ENCODE data around the gene PTPRM.

PTPRM gene

DNA sequence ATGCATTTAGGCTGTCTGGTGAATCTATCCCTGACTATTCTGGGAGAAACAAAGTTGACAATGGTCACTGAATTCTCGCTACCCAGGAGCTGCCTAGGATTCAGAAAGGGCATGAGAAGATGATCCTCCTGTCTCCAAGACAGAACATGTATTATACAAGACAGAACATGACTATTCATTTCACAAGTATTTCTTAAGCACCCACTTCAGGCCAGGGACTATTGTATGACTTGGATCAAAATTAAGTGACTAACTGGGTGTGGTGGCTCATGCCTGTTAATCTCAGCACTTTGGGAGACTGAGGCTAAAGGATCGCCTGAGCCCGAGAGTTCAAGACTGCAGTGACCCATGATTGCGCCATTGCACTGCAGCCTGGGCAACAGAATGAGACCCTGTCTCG is 806.4 kb downstream of the PTPRM start:
- no peak for DNase-seq (ENCODE audit: low read depth in 2 of 3, low spot score in 1 of 3)

DNA sequence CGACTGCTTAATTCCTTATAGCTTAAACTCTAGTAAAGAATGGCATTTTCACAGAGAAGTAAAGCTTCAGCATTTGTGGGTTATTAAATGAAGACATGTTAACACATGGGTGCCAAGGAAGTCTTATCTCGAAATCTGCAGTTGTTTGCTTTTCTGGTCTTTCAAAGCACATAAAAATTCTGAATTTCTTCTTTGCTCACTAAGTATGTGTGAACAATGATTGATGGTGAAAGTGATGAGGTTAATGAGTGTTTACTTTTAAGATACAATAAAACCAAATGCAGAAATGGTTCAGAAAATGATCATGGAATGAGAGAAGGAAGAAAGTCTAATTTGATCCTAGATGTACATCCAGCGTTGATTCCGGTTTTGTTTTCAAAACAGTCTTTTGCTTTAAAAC is 807.6 kb downstream of the PTPRM start:
- no peak for DNase-seq (ENCODE audit: low read depth in 2 of 3, low spot score in 1 of 3)

DNA sequence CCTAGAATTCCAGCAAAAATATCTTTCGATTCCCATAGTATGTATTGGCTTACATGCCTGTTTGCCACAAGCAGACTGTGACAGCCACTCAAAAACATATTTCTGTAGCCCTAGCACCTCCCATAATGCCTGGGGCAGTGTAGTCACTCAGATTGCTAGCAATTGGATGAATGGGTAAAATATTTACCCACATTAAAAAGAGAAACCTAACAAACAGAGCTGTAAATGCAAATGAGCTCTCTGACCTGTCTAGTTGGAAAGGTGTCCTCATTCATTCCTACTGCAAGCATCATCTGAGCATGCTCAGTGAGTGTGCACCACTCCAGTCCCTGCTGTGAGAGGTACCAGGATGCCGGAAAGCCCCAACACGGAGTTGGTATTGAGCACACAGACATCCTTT is 808.1 kb downstream of the PTPRM start:
- DNase-seq (ENCODE audit: low read depth in 2 of 3, low spot score in 1 of 3), result no peak

DNA sequence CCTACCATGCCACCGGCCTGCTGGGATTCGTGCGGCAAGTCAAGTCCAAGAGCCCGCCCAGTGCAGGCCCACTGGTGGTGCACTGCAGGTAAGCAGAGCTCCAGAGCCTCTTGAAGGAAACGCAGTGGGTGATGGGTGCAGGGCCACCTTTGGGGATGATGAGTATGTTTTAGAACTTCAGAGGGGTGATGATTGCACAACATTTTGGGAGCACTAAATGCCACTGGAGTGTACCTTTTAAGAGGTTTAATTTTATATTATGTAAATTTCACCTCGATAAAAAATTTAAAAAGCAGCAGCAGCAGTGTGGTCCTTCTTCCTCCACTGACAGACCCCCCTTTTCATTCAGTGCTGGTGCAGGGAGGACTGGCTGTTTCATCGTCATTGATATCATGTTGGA is 809.0 kb downstream of the PTPRM start:
- DNase-seq (ENCODE audit: low read depth in 2 of 3, low spot score in 1 of 3), result no peak

DNA sequence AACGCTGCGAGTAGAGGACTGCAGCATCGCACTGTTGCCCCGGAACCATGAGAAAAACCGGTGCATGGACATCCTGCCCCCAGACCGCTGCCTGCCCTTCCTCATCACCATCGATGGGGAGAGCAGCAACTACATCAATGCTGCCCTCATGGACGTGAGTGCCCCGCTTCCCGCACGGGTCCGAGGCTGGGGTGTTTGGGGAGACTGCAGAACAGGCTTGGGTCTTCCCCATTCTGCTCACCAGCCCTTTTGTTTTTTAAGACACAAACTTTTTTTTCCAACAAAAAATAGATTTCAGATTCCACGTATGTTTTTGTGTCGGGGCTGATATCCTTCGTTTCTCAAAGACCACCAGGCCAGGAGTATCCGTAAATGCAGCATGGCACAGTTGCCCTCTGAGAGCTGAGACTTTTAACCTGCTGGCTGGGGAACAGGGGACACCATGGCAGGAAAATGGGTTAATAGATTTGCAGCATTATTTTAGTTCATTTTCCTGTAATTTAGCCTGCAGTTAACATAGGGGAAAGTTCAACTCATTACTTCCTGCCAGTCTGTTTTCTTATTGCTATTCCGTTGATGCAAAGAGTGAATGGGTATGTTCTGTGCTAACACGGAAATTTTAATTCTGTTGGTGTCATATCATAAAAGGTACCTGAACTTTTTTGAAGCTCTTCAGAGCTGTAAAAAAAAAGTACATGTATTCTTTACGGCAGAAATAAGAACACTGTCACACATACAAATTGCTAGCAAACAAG is 812.2 kb downstream of the PTPRM start:
- DNase-seq (ENCODE audit: low read depth in 2 of 3, low spot score in 1 of 3), result no peak

DNA sequence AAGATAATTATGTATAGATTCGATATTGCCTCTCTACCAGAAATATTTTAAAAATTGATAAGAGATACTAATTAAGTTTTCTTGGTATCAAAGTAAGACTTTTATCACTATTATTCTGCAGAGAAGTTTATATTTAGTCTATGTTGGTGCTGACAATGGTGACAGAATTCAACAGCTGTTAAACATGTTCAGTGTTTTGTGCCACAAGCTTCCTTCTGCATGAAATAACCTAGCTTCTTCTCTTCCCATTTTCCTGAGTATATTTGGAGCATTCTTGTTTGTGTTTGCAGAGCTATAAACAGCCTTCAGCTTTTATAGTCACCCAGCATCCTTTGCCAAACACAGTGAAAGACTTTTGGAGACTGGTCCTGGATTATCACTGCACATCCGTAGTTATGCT is 812.9 kb downstream of the PTPRM start:
- DNase-seq (ENCODE audit: low read depth in 2 of 3, low spot score in 1 of 3), result no peak

DNA sequence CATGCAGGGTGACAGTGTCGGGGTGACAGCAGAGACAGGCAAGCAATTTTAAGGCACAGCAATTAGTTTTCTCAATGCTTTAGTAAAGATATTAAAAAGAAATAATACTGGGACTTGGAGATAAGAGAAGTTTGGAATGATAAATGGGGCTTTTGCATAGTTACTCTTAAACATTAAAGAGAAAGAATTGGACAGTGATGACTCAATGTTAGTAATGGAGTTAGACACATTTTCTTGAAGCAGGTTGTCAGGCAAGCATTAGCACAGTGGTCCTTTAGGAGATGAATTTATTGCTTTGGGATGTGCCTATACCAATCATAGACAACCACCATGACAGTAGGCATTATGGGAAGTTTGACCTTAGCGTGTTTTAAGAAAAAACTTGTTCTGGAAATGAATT is 813.8 kb downstream of the PTPRM start:
- DNase-seq (ENCODE audit: low read depth in 2 of 3, low spot score in 1 of 3), result no peak

DNA sequence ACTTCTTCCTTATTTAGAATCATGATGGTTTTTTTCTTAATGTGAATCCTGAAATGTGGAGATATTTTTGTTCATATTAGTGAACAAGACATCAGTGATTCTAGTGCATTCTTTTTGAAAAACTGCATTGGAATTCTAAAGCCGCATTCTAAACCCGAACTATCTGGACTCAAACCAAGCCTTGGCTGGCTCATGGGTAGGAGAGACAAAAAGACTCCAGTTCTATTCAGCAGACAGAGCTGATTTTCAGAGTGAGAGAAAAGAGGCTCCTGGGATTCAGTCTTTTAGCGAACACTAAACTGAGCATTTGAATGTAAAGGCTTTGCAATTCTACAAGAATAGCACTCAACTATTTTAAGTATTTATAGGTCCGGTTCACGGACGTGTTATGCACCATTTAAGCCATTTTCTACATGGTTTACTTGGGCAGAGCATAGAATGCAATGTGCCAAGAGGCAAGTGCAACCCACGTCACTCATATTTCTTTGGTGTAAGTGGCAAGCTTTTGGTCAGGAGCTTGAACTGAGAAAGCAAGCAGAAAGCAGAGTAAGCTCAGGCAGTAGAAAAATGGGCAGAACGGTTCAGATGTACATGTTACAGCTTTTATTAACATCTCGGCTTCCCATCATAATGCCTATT is 814.8 kb downstream of the PTPRM start:
- DNase-seq (ENCODE audit: low read depth in 2 of 3, low spot score in 1 of 3), result no peak

DNA sequence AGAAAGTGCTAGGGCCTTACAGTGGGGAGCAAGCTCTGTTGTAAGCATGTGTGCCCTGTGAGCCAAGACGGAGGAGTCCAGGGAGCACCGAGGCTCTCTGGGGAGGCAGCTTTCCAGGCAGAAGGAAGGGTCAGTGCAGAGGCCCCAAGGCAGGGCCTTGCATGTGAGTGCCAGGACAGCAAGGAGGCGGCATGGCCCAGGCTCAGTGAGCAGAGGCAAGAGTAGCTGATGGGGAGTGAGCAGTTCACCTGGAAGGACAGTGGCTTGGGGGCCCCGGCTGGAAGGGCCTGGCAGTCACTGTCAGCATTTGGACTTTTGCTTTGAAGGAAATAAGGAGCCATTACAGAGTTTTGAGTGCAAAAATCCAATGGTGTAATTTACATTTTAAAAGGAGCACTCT is 818.3 kb downstream of the PTPRM start:
- DNase-seq (ENCODE audit: low read depth in 2 of 3, low spot score in 1 of 3), result no peak

DNA sequence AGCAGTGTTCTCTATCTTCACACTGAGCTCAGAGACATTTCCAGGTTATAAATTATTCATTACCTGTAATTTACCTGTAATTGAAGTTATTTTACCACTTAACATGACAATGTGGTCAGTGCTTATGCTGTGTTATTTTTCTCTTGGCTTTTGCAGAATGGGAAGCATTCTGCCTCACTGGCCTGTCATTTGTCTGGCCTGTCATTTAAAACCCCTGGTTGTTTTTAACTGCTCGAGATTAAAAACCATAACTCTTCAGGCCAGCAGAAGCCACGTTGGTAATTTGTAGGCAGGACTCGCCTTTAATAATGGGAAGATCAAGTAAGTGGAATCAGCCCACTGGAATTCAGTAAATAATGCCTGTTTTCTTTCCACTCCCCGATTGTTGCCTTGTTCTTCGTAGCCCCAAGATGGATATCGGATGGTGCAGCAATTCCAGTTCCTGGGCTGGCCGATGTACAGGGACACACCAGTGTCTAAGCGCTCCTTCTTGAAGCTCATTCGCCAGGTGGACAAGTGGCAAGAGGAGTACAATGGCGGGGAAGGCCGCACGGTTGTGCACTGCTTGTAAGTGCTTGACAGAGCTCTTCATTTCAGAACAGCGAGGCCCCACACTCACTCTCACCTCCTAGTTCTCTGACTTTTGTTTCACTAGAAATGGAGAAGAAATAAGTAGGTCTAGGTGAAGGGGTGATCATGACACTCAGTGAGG is 819.7 kb downstream of the PTPRM start:
- no peak for DNase-seq (ENCODE audit: low read depth in 2 of 3, low spot score in 1 of 3)

DNA sequence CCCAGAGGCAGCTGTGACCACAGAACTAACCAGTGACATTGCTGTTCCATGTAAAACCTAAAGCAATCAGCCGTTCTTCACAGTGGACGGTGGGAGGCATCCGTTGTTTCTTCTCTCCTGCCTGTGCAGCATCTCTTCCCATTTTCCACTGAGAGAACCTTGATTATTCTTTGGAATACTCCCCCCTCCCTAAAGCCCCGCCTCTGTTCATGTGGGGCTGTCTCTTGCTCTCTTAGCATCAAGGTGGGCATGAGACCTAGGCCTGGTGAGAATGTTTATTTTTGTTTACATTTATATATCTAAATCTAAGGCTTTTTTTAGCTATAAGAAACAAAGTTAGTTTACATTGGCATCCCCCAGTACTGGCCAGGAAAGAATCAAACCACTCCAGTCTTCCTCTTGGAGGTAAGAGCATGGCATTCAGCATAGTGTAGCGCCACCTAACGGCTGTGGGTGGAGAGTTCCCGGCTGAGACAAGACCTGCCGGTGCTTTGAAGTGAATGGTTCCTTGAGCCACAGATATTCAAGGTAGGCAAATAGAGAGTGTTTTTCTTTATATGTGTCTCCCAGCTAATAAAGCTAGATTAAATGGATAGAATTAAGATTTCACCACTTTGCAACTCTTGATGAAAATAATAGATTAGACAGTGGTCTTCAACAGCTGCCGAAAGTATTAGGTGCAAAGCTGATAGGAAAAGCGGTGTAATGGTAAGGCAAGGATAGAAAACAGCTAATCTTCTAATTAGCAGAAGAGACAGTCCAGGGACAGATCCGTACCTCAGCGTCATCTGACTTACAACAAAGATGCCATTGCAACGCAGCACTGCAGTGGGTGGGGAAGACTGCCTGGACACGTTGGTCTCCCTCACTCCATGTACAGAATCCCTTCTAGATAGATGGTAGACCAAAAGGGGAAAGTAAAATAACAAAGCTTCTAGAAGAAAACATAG is 822.5 kb downstream of the PTPRM start:
- peak; percentile 7 to 27 (median 23) for DNase-seq (ENCODE audit: low read depth in 2 of 3, low spot score in 1 of 3)

DNA sequence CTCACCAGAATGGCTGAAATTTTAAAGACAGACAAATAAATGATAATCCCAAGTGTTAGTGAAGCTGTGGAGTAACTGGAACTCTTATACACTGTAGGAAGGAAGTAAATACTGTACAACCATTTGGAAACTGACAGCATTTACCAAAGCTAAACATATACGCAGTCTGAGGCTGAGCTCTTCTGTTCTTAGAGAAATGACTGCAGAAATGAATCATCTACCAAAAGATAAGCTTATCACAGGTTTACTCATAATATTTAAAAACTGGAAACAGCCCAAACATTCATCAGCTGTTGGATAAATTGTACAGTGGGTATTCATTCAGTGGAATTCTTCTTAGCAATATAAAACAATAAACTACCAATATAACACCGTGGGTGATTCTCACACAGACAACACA is 824.0 kb downstream of the PTPRM start:
- no peak for DNase-seq (ENCODE audit: low read depth in 2 of 3, low spot score in 1 of 3)

DNA sequence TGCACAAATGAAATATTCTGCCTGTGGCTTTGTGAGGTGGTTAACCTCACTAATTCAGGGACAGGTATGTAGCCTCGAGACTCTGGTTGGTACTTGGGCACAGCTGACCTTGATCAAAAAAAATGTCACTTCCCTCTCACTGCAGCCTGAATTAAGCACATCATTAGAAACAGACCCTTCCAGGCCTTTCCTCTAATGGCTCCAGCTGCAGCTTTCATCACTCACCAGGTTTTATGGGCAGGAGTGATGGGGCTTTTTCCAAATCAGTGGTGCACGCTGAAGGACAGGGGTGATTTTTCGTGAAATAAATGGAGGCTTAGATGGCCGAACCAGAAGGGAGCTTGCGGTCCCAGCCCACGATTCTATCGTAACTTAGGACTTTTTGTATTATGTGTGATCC is 829.1 kb downstream of the PTPRM start:
- no peak for DNase-seq (ENCODE audit: low read depth in 2 of 3, low spot score in 1 of 3)

DNA sequence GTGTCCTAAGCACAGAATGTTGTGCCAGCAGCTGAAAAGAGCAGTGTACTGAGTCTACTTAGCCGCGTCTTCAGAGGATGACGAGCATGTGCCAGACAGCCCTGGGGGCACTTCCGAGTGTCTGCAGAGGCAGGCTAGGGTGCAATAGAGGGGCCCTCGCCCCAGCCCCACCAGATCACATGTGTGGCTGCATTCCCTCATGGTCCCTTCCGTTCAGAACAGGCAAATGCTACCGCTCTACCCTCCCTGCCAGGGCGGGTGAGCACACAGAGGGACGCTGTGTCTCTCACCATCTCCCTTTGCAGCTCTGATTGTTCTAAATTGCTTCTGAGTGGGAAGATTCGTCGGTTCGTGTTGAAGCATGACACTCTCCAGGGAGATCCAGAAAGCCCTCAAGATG is 829.9 kb downstream of the PTPRM start:
- DNase-seq (ENCODE audit: low read depth in 2 of 3, low spot score in 1 of 3), result no peak

DNA sequence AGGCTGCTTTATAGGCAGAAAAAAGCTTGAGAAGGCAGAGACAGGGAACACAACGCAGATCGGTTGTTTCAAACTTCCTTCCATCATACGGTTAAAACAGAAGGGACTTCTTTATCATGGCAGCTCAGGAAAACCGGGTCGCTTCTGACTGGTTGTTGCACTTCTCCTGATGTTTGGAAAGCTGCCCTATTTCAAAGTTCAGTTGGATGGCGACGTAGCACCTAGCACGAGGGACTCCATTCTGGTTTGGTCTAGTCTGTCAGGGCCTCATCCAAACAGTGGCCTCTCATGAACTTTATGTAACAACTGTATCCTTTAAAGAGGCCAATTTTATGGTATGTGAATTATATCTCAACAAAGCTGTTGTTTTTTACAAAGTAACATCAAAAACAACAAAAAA is 832.0 kb downstream of the PTPRM start:
- DNase-seq (ENCODE audit: low read depth in 2 of 3, low spot score in 1 of 3), result no peak

DNA sequence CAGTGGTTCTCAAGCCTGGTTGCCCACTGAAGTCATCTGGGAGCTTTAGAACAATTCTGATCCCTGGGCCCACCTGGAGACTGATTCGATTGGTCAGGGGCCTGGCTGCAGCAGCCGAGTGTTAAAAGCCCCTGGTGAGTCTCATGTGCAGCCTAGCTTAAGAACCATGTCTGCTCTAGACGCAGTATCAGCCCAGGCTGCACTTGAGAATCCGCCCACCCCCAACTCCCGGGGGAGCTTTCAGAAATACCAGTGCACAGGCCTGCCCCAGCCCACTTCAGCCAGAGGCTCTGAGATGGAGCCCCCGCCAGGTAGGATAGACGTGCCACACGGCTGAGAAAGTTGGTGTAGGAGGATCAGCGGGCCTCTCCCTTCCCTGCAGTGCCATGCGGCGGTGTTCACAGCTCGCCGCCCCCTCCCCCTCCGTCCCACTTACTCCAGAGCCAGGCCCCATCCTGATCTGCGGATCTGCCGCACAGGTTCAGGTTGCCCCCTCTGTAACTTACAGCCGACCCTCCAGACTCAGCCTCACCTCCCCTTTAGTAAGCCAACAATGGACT is 833.2 kb downstream of the PTPRM start:
- DNase-seq (ENCODE audit: low read depth in 2 of 3, low spot score in 1 of 3), result no peak

DNA sequence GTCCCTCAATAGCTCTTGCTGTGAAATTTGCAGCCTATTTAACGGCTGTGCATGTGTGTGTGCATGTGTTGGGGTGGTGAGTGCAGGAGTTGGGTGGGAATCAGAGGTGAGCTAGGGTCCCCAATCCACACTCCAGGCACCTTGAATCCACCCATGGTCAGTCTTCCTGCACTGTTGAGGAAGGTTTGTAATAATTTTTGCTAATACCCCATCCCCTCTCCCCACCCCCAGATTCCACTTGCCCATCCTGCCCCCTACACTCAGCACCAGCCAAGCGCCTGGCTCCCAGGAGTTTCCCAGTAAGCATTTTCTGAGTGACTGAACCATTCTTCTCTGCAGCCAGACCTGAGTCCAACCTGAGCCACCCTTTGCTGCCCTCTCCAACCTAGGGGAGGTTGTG is 833.7 kb downstream of the PTPRM start:
- no peak for DNase-seq (ENCODE audit: low read depth in 2 of 3, low spot score in 1 of 3)

DNA sequence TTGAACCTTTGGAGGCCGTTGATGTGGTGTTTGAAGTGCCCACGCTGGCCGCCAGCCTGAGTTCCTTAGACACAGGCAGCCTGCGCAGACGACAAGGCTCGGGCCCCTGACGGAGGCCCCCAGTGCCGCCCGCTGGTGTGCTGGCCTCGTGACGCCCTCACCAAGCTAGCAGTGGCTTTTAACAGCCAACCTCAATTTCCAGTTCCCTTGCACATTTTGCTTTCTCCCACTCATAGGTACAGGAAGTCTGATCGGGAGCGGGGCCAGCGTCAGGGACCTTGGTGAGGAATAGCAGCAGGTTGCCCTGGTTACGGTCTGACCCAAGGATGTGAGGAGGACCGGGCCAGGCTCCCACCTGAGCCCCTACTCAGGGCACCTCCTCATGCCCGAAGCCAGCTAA is 834.5 kb downstream of the PTPRM start:
- DNase-seq (ENCODE audit: low read depth in 2 of 3, low spot score in 1 of 3), result no peak

DNA sequence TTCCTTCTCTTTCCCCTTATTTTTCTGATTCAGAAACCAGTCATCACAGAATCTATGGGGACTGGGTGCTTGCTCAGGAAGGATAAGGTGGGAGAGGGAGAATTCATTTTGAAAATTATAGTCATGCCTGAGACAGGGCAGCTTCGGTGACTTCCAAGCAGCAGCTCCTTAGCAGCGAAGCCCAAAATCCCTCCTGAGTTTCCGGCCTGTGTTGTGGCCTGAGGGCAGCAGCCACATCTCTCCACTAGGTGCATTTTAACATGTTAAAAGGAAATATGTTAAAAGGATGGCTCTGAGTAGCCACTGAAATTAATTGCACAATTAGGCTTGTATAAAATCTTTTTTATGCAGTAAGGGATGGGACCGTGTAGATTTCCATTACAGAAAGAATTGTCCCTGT is 835.1 kb downstream of the PTPRM start:
- DNase-seq (ENCODE audit: low read depth in 2 of 3, low spot score in 1 of 3), result no peak

DNA sequence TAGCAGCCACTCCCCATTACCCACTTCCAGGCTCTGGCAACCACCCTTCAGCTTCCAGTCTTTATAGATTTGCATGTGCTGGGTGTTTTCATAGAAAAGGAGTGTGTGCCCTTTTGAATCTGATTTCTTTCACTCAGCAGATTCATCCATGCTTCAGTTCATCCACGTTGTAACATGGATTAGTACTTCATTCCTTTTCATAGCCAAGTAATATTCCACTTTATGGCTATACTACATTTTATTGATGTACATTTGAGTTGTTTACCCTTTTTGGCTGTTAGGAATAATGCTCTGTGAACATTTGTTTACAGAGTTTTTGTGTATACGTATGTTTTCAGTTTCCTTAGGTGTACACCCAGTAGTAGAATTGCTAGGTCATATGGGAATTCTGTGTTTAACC is 836.6 kb downstream of the PTPRM start:
- DNase-seq (ENCODE audit: low read depth in 2 of 3, low spot score in 1 of 3), result no peak

Measured in stimulated activated CD4-positive, alpha-beta T cell treated with anti-CD3 and anti-CD28 coated beads, Interleukin-12 subunit alpha, Interleukin-12 subunit beta, amount 100 ng/mL, for 48 hours (primary cell).